Measurements from ENCODE around the gene ISM2. TPM values are rescaled to one million over a fixed set of nuclear protein-coding genes. Genes with fewer than 3 reads are reported as not detected.
"Not testable (repeated sequence)": the region's sequence is repeated elsewhere in the genome, so short reads cannot be mapped to it uniquely, and the experiment has no call there.

ISM2 gene
- total RNA-seq (not detected), total RNA-seq (0 reads per million in 2 donors)

- ATAC-seq (peak; percentile 86), DNase-seq (no peak)
- H3K4me1 Mint-ChIP-seq = peaks cover 9% of the 10 kb centered on the region
- peaks cover 42% of the 10 kb centered on the region for H3K27me3 Mint-ChIP-seq
- H3K9me3 ChIP-seq (ENCODE audit: control insufficient read depth, low read length, poor library complexity, severe bottlenecking) = no peaks in the 10 kb centered on the region
- peak within 1 kb of the TSS; percentile 83 for H3K4me3 Mint-ChIP-seq
- no peaks in the 10 kb centered on the region for H3K36me3 Mint-ChIP-seq (ENCODE audit: low read depth)
- no peak within 1 kb of the TSS for H3K27ac Mint-ChIP-seq
Observed at GRCh38 chr14:77498120-77498979, at the start of gene ISM2. TSS of gene ISM2 (minus strand) at chr14:77498816. CDS start at chr14:77498793, 23 bp downstream.

DNA sequence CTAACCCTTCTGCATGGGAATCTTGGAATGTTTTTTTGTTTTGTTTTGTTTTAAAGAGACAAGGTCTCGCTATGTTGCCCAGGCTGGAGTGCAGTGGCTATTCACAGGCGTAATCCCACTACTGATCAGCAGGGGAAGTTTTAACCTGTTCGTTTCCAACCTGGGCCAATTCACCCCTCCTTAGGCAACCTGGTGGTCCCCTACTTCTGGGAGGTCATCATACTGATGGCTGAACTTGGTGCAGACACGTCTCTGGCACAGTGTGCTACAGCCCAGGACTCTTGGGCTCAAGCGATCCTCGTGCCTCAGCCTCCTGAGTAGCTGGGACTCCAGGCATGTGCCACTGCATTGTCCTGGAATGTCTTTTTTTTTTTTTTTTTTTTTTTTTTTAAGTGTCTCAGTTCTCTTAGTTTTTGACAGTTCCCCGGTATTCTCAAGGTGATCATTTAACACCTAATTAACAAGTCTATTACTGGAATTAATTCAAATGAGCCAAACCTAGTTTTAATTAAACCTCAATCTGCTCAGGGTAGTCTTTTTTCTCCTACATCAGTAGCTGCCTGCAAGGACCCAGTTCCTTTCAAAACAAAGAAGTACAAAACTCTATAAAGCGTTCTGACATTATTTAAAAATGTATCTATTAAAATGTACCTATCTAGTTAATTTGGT is 49.0 kb upstream of the ISM2 start:
- H3K9me3 ChIP-seq (ENCODE audit: control insufficient read depth, low read length, poor library complexity, severe bottlenecking) = no peaks in the 10 kb centered on the region
- Mint-ChIP-seq H3K27ac (no peak overlapping the region), H3K4me3 (no peak overlapping the region), H3K4me1 (peaks cover 4% of the 10 kb centered on the region), H3K36me3 (ENCODE audit: low read depth) (no peaks in the 10 kb centered on the region), H3K27me3 (no peaks in the 10 kb centered on the region)
- ATAC-seq = no peak
- no peak for DNase-seq

DNA sequence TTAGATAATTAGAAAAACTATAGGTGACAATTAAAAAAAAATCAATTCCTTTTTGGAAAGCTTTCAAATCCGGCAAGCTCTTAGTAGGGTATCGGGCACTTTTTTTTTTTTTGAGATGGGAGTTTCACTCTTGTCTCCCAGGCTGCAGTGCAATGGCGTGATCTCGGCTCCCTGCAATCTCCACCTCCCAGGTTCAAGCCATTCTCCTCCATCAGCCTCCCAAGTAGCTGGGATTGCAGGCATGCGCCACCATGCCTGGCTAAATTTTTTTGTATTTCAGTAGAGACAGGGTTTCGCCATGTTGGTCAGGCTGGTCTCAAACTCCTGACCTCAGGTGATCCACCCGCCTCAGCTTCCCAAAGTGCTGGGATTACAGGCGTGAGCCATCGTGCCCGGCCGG is 46.6 kb upstream of the ISM2 start:
- H3K9me3 ChIP-seq (ENCODE audit: control insufficient read depth, low read length, poor library complexity, severe bottlenecking); DNase-seq; H3K36me3 Mint-ChIP-seq (ENCODE audit: low read depth); H3K27me3 Mint-ChIP-seq; H3K4me1 Mint-ChIP-seq; ATAC-seq; H3K27ac Mint-ChIP-seq; H3K4me3 Mint-ChIP-seq: not testable (repeated sequence)

DNA sequence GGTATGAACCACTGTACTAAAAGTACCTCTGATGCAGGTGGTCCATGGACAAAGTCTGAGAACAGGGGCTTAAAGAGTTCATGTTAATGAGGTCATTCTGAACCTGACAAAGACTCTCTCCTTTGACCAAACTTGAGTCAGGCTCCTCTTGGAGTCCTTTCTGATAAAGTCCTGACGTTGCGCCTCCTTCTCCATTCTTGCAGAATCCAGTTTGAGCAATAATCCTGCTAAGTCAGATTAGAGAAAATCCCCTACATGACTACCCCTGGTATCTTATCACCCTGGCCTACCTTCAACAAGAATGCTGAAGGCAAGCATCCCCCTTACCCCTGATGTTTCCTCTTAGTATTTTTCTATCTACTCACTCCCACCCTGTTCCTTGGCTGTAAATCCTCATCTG is 46.0 kb upstream of the ISM2 start:
- H3K27ac Mint-ChIP-seq = no peak overlapping the region
- peaks cover 2% of the 10 kb centered on the region for H3K4me1 Mint-ChIP-seq
- no peak for ATAC-seq
- no peaks in the 10 kb centered on the region for H3K36me3 Mint-ChIP-seq (ENCODE audit: low read depth)
- no peak overlapping the region for H3K4me3 Mint-ChIP-seq
- H3K9me3 ChIP-seq (ENCODE audit: control insufficient read depth, low read length, poor library complexity, severe bottlenecking) = no peaks in the 10 kb centered on the region
- DNase-seq = no peak
- no peaks in the 10 kb centered on the region for H3K27me3 Mint-ChIP-seq

GRCh38 chr14:77543637-77544334 is 45.2 kb upstream of the ISM2 start:
- Mint-ChIP-seq H3K4me3 (no peak overlapping the region), H3K4me1 (peaks cover 2% of the 10 kb centered on the region), H3K27ac (no peak overlapping the region), H3K27me3 (no peaks in the 10 kb centered on the region), H3K36me3 (ENCODE audit: low read depth) (no peaks in the 10 kb centered on the region)
- no peaks in the 10 kb centered on the region for H3K9me3 ChIP-seq (ENCODE audit: control insufficient read depth, low read length, poor library complexity, severe bottlenecking)
- DNase-seq = no peak
- ATAC-seq = no peak

DNA sequence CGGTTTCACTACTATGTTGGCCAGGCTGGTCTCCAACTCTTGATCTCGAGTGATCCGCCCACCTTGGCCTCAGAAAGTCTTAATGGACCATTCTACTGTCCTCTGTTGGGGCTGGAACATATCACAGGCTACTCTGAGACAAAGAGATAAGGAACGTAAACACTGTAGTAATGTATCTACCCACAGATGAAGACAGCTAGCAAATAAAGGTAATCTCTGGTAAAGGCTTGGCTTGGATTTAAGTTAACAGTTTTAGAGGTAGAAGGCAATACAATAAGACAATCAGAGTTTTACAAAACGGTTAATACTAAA is 44.6 kb upstream of the ISM2 start:
- DNase-seq (no peak), ATAC-seq (no peak)
- Mint-ChIP-seq H3K27ac (no peak overlapping the region), H3K36me3 (ENCODE audit: low read depth) (no peaks in the 10 kb centered on the region), H3K4me3 (no peak overlapping the region), H3K4me1 (peaks cover 2% of the 10 kb centered on the region), H3K27me3 (no peaks in the 10 kb centered on the region)
- no peaks in the 10 kb centered on the region for H3K9me3 ChIP-seq (ENCODE audit: control insufficient read depth, low read length, poor library complexity, severe bottlenecking)

DNA sequence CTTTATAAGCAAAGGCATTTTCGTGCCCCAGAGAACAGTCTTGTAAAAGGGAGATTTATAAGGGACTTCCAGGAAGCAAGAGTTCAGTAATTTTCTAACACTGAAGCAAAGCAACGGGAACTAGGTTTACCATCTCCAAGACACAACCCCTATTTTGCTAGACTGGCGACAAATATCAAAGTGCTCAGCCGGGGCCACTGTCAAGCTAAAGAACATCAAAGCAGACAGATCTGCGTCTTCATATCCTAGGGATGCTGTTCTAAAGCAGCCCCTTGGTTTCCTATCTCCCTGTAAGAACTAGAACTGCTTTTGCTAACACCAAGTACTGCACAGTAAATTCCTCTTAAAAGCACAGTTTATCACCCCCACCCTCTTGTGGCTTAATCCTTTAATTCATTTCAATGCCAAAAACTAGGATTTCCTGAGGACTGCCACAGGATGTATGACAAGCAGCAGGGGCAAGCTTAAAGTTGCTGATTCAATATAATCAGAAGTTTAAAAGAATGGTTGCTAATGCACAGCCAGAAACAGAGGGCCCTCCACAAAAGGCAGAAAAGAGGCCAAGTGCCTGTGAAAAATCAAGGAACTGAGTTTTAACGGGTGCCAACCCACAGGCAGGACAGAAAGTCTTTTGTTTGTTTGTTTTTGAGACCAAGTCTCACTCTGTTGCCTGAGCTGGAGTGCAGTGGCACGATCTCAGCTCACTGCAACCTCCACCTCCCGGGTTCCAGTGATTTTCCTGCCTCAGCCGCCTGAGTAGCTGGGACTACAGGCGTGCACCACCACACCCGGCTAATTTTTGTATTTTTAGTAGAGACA is 44.0 kb upstream of the ISM2 start:
- Mint-ChIP-seq H3K4me3 (no peak overlapping the region), H3K36me3 (ENCODE audit: low read depth) (no peaks in the 10 kb centered on the region), H3K4me1 (peaks cover 5% of the 10 kb centered on the region), H3K27me3 (no peaks in the 10 kb centered on the region), H3K27ac (peak overlapping the region; percentile 74)
- DNase-seq (no peak), ATAC-seq (no peak)
- no peaks in the 10 kb centered on the region for H3K9me3 ChIP-seq (ENCODE audit: control insufficient read depth, low read length, poor library complexity, severe bottlenecking)

DNA sequence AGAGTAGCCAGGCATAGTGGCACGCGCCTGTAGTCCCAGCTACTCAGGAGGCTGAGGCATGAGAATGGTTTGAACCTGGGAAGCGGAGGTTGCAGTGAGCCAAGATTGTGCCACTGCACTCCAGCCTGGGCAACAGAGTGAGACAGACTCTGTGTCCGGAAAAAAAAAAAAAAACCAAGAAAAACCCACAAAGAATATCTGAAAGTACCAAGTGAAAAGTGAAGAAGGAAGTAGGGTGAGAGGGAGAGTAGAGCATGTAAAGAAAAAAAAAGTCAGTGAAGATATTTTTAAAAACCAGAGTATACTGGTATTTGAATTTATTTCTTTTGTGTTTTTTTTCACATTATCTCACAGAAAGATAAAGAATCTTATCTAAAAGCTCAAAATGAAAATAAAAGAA is 43.3 kb upstream of the ISM2 start:
- H3K36me3 Mint-ChIP-seq (ENCODE audit: low read depth) = no peaks in the 10 kb centered on the region
- no peaks in the 10 kb centered on the region for H3K9me3 ChIP-seq (ENCODE audit: control insufficient read depth, low read length, poor library complexity, severe bottlenecking)
- H3K27ac Mint-ChIP-seq = peak overlapping the region; percentile 74
- peaks cover 5% of the 10 kb centered on the region for H3K4me1 Mint-ChIP-seq
- DNase-seq (no peak), ATAC-seq (no peak)
- H3K27me3 Mint-ChIP-seq = no peaks in the 10 kb centered on the region
- no peak overlapping the region for H3K4me3 Mint-ChIP-seq

DNA sequence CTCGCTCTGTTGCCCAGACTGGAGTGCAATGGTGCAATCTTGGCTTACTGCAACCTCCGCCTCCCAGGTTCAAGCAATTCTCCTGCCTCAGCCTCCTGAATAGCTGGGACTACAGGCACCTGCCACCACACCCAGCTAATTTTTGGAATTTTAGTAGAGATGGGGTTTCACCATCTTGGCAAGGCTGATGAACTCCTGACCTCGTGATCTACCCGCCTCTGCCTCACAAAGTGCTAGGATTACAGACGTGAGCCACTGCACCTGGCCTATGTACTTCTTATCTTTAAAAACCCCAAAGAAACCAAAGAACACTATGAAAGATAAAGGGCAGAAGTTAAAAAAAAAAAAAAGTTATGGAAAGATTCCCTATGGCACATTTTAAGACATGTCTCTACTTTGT is 38.3 kb upstream of the ISM2 start:
- H3K27me3 Mint-ChIP-seq; ATAC-seq; H3K9me3 ChIP-seq (ENCODE audit: control insufficient read depth, low read length, poor library complexity, severe bottlenecking); H3K4me1 Mint-ChIP-seq; DNase-seq; H3K4me3 Mint-ChIP-seq; H3K36me3 Mint-ChIP-seq (ENCODE audit: low read depth): not testable (repeated sequence)
- peak overlapping the region; percentile 47 for H3K27ac Mint-ChIP-seq

- DNase-seq = no peak
- Mint-ChIP-seq H3K4me1 (peaks cover 3% of the 10 kb centered on the region), H3K27ac (no peak overlapping the region), H3K36me3 (ENCODE audit: low read depth) (no peaks in the 10 kb centered on the region), H3K27me3 (no peaks in the 10 kb centered on the region), H3K4me3 (no peak overlapping the region)
- no peaks in the 10 kb centered on the region for H3K9me3 ChIP-seq (ENCODE audit: control insufficient read depth, low read length, poor library complexity, severe bottlenecking)
- no peak for ATAC-seq
Observed at GRCh38 chr14:77531071-77531470, 32.5 kb upstream of the ISM2 start.

GRCh38 chr14:77529963-77530362 is 31.3 kb upstream of the ISM2 start:
- Mint-ChIP-seq H3K4me1 (no peaks in the 10 kb centered on the region), H3K27me3 (no peaks in the 10 kb centered on the region), H3K27ac (no peak overlapping the region), H3K4me3 (no peak overlapping the region), H3K36me3 (ENCODE audit: low read depth) (no peaks in the 10 kb centered on the region)
- no peak for DNase-seq
- no peak for ATAC-seq
- no peaks in the 10 kb centered on the region for H3K9me3 ChIP-seq (ENCODE audit: control insufficient read depth, low read length, poor library complexity, severe bottlenecking)

DNA sequence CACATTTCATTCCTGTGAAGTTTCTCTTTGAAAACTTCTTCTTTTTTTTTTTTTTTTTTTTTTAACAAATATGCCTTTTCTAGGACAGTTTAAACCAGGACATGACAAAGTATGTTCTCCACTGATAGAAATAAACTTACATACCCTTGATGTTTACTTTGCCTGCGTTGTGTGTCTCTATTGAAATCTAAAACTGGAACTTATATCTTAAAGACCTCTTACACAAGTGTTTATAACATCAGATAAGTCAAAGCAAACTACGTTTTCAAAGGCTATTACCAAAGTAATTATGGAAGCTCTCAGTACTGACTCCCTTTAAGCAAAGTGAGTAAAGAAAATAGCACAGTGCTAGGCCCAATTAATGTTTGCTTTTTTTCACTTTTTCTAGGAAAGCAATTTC is 30.6 kb upstream of the ISM2 start:
- H3K27ac Mint-ChIP-seq = no peak overlapping the region
- ATAC-seq (no peak), DNase-seq (no peak)
- H3K4me1 Mint-ChIP-seq = peaks cover 3% of the 10 kb centered on the region
- no peak overlapping the region for H3K4me3 Mint-ChIP-seq
- no peaks in the 10 kb centered on the region for H3K27me3 Mint-ChIP-seq
- H3K36me3 Mint-ChIP-seq (ENCODE audit: low read depth) = peaks cover 3% of the 10 kb centered on the region
- H3K9me3 ChIP-seq (ENCODE audit: control insufficient read depth, low read length, poor library complexity, severe bottlenecking) = no peaks in the 10 kb centered on the region

DNA sequence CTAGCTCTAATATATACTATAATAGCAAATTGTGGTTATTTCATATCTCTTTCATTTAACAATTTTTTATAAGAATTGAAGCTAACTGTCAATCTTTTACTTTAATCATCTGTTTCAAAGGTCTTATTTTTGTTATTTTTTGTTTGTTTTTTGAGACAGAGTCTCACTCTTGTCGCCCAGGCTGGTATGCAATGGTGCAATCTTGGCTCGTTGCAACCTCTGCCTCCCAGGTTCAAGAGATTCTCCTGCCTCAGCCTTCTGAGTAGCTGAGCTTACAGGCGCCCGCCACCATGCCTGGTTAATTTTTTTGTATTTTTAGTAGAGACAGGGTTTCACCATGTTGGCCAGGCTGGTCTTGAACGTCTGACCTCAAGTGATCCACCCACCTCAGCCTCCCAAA is 30.1 kb upstream of the ISM2 start:
- H3K4me3 Mint-ChIP-seq; H3K9me3 ChIP-seq (ENCODE audit: control insufficient read depth, low read length, poor library complexity, severe bottlenecking); H3K4me1 Mint-ChIP-seq; H3K27me3 Mint-ChIP-seq; DNase-seq; H3K36me3 Mint-ChIP-seq (ENCODE audit: low read depth); H3K27ac Mint-ChIP-seq; ATAC-seq: not testable (repeated sequence)
